Testis (tissue), 3 donors: ENCODE results near the gene PIBF1. TPM values are rescaled to one million over a fixed set of nuclear protein-coding genes. Genes with fewer than 3 reads are reported as not detected.

Source experiments
- DNase-seq: peaks from one replicate; pipeline ENCODE4 v3.0.0-alpha.2; 2019
- H3K27ac ChIP-seq, 2 donors: fragments of 200-600 bp; sonication (generic); one replicate each; pipeline ENCODE4 v1.5.1; 2019
- H3K27me3 ChIP-seq: fragments of 200-600 bp; sonication (generic); one replicate; pipeline ENCODE4 v1.5.1; 2019
- H3K36me3 ChIP-seq: fragments of 200-600 bp; sonication (generic); one replicate; pipeline ENCODE4 v1.5.1; 2017; ENCODE audit warnings: low read depth; ENCODE audit errors: missing control alignments
- H3K4me1 ChIP-seq: fragments of 200-600 bp; sonication (generic); one replicate; pipeline ENCODE4 v1.5.1; 2019
- H3K4me3 ChIP-seq, 2 donors: fragments of 200-600 bp; sonication (generic); one replicate each; pipeline ENCODE4 v1.5.1; 2017 to 2019
- H3K9me3 ChIP-seq: fragments of 200-600 bp; sonication (generic); one replicate; pipeline ENCODE4 v1.5.1; 2017
- POLR2A ChIP-seq: fragments of 450-650 bp; IDR thresholded peaks from one replicate; pipeline ENCODE4 v1.6.1; 2017; ENCODE audit warnings: antibody characterized with exemption, mild to moderate bottlenecking, moderate library complexity
- WGBS, 2 donors: methylation state at CpG; one replicate each; pipeline ENCODE4 v1.1.5; 2018; 5-methylcytosine and 5-hydroxymethylcytosine counted together
- intact Hi-C: fragments of 100-400 bp; cut with DNase I; formaldehyde crosslinking; loops from one replicate; pipeline ENCODE4 v1.15.1; 2023; ENCODE audit warnings: low total_unique reads
- polyA plus RNA-seq: library from polyadenylated mRNA; stranded (reverse); fragments of 350-450 nt; fragmentation: Illumina TruSeq; extraction: RNeasy Lipid Tissue Mini Kit (QIAGEN cat#74804); gene quantifications from one replicate; pipeline ENCODE4 v1.2.3, GENCODE V29; 2014; ENCODE audit warnings: low read depth, low replicate concordance; ENCODE audit not compliant: insufficient read depth
- total RNA-seq, 2 donors: library from RNA; depleted of rRNA; stranded (reverse); fragments of >200 nt; gene quantifications; one replicate each; pipeline ENCODE4 v1.2.3, GENCODE V29; 2016
- TF ChIP-seq, protein P1 (sequence below), 3 experiments: fragments of 450-650 bp in 2 of 3; fragments of 200-600 bp in 1 of 3; sonication (generic) in 1 of 3; IDR thresholded peaks; one replicate each; pipeline ENCODE4 v1.5.1; 2016 to 2019; ENCODE audit warnings: antibody characterized with exemption in 3 of 3, mild to moderate bottlenecking in 2 of 3, moderate library complexity in 1 of 3

Gene PIBF1
- total and polyA plus RNA-seq, 3 donors from 2014 or later, result 22.5 to 37.2 (median 24.6) TPM

DNA sequence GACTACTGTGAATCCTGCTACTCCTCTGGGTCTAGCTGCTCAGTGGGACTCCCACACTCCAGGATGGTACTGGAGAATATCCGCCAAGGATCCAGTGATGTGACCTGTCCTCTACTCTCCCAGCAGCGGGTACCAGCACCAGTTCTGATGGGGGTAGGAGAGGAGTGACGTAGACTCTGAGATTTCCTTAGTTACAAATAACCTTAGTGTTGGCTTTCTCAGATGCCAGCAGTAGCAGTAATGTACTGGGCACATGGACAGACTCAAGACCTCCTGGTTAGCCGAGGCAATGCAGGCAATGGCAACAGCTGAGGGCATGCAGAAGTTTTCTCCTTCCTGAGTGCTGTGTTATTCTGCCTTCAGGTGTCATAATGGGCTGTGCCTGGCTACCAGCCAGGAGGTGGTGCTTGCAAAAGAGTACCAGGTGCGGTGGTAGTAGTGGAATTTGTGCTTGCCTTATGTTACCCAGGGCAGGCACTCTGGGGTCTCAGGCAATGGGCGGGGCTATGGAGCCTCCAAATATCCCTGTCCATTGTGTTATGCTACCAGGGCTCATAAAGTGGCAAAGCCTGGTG, 171.5 kb downstream of the PIBF1 start:
- Histone ChIP-seq H3K4me3 (no peak overlapping the region), H3K36me3 (no peaks in the 10 kb centered on the region), H3K9me3 (no peaks in the 10 kb centered on the region), H3K27me3 (no peaks in the 10 kb centered on the region), H3K4me1 (no peaks in the 10 kb centered on the region), H3K27ac (no peak overlapping the region)
- TF ChIP-seq, protein P1, sequence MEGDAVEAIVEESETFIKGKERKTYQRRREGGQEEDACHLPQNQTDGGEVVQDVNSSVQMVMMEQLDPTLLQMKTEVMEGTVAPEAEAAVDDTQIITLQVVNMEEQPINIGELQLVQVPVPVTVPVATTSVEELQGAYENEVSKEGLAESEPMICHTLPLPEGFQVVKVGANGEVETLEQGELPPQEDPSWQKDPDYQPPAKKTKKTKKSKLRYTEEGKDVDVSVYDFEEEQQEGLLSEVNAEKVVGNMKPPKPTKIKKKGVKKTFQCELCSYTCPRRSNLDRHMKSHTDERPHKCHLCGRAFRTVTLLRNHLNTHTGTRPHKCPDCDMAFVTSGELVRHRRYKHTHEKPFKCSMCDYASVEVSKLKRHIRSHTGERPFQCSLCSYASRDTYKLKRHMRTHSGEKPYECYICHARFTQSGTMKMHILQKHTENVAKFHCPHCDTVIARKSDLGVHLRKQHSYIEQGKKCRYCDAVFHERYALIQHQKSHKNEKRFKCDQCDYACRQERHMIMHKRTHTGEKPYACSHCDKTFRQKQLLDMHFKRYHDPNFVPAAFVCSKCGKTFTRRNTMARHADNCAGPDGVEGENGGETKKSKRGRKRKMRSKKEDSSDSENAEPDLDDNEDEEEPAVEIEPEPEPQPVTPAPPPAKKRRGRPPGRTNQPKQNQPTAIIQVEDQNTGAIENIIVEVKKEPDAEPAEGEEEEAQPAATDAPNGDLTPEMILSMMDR (IDR thresholded peaks at IDR 0.05), result no peak
- no peak for TF ChIP-seq POLR2A
- intact Hi-C loops, result no loop called here
- DNase-seq, result no peak
- WGBS, 2 donors, result 89 to 96% methylated on average over 6 of the region's 6 CpGs

DNA sequence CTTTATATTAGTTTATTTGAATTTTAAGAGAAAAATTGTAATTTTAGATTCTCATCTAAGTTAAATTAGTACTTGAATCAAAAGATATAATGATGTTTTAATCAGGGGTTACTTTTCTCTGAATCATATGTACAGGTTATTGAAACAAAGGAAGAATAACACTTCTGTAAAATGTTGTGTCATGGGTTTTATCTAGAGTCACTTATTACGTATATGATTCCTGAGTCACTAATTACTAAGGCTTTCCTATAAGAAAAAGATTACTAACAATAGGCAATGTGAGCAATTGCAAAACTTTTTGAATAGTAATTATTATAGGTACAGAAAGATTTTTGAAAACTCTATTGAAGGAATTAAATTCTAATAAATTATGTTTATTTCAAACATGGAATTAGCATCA, 177.7 kb downstream of the PIBF1 start:
- Histone ChIP-seq H3K36me3 (no peaks in the 10 kb centered on the region), H3K4me3 (no peak overlapping the region), H3K27me3 (no peaks in the 10 kb centered on the region), H3K4me1 (no peaks in the 10 kb centered on the region), H3K9me3 (no peaks in the 10 kb centered on the region), H3K27ac (no peak overlapping the region)
- intact Hi-C loops, result no loop called here
- WGBS, 2 donors, result 86 to 95% methylated on average over 1 of the region's 1 CpG
- TF ChIP-seq, protein P1 (IDR thresholded peaks at IDR 0.05), result no peak
- TF ChIP-seq POLR2A, result no peak
- DNase-seq, result no peak

DNA sequence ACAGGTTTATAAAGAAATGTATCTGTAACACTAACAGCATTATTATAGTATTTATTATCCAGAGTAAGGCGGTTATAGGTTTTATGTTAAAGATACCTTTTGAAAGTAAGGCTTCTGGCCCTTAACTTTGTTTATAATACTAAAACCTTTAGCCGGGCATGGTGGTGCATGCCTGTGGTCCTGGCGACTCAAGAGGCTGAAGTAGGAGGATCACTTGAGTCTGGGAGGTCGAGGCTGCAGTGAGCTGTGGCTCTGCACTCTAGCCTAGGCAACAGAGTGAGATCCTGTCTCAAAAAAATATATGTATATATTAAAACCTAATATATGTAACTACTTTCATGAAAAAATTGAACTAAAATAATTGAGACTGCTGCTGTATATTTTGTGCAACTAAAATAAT, 178.2 kb downstream of the PIBF1 start:
- H3K27me3 ChIP-seq, result no peaks in the 10 kb centered on the region
- no peaks in the 10 kb centered on the region for H3K9me3 ChIP-seq
- no peaks in the 10 kb centered on the region for H3K4me1 ChIP-seq
- H3K36me3 ChIP-seq, result no peaks in the 10 kb centered on the region
- no peak overlapping the region for H3K27ac ChIP-seq
- TF ChIP-seq, protein P1 (IDR thresholded peaks at IDR 0.05), result no peak
- no peak for TF ChIP-seq POLR2A
- DNase-seq, result no peak
- intact Hi-C loops, result no loop called here
- WGBS, 2 donors, result 83 to 96% methylated on average over 4 of the region's 4 CpGs
- no peak overlapping the region for H3K4me3 ChIP-seq

DNA sequence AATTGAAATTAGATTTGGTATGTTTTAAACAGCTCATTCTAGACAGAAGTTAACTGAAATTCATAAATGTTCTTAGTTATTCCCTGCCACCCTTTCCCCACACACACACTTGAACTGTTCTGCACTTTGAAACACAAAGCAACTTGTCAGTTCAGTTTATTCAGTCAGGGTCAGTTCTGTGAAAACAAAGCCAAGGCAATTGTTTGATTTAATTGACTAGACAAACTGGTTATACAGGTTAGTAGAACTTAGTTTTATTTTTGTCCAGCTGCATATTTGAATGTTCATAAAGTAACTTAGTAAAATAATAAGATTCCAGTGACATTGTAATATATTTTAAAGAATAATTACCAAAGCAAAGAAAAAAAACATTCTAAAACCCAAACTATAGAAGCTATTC, 178.6 kb downstream of the PIBF1 start:
- Histone ChIP-seq H3K4me3 (no peak overlapping the region), H3K27ac (no peak overlapping the region), H3K9me3 (no peaks in the 10 kb centered on the region), H3K36me3 (no peaks in the 10 kb centered on the region), H3K4me1 (no peaks in the 10 kb centered on the region), H3K27me3 (no peaks in the 10 kb centered on the region)
- intact Hi-C loops, result no loop called here
- no peak for DNase-seq
- no peak for TF ChIP-seq POLR2A
- TF ChIP-seq, protein P1 (IDR thresholded peaks at IDR 0.05), result no peak

DNA sequence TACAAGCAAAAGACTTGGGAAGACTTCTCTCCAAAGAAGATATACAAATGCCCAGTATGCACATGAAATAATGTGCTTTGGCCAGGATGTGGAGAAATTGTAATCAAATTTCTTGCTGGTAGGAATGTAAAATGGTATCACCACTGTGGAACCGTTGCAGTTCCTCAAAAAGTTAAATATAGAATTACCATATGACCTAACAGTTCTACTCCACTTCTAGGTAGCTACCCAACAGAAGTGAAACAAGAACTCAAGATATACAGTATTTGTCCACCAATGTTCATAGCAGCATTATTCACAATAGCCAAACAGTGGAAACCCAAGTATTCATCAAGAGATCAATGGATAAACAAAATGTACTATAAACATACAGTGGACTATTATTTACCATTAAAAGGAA, 181.8 kb downstream of the PIBF1 start:
- no peaks in the 10 kb centered on the region for H3K4me1 ChIP-seq
- WGBS, 2 donors, result 81 to 91% methylated on average over 1 of the region's 1 CpG
- H3K27ac ChIP-seq, result no peak overlapping the region
- no peaks in the 10 kb centered on the region for H3K27me3 ChIP-seq
- TF ChIP-seq, protein P1 (IDR thresholded peaks at IDR 0.05), result no peak
- no peak for TF ChIP-seq POLR2A
- intact Hi-C loops, result no loop called here
- no peak for DNase-seq
- no peak overlapping the region for H3K4me3 ChIP-seq
- H3K9me3 ChIP-seq, result no peaks in the 10 kb centered on the region
- H3K36me3 ChIP-seq, result no peaks in the 10 kb centered on the region
